Measurements from ENCODE around the gene POLR1G. TPM values are rescaled to one million over a fixed set of nuclear protein-coding genes. Genes with fewer than 3 reads are reported as not detected.

The POLR1G gene
- total RNA-seq, 1 donor from 2014 or later, result 6.9 TPM

DNA sequence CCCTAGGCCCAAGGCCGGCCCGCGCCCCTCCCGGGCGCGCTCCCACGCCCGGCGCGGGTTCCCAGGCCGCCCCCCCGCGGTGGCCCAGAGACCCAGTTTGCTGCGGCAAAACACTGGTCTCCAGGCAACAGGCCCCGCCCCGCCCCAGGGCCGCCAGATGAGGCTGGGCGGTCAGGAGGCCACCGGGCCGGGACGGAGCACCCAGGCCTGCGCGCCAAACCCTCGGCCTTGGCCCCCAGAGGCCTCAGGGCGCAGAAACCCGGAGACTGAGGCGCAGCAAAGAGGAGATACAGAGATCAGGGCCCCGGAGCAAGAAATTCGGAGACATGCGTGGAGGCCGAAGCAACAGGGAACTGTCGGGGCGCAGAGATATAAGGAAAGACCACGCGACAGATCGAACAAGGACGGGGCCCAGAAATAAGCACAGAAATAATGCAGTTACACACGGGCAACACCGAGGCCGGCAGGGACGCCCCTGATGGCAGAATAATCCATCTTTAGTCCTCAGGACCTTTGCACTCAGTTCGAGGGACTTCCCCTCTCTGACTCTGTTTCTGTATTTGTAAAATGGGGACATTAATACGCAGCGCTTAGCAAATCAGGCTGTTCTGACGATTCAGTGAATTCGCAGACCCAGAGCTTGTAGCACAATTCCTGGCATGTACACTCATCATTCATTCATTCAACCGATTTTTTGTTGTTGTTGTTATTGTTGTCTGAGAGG is 38.0 kb downstream of the POLR1G start:
- peak; percentile 90 for DNase-seq (ENCODE audit: low spot score)

DNA sequence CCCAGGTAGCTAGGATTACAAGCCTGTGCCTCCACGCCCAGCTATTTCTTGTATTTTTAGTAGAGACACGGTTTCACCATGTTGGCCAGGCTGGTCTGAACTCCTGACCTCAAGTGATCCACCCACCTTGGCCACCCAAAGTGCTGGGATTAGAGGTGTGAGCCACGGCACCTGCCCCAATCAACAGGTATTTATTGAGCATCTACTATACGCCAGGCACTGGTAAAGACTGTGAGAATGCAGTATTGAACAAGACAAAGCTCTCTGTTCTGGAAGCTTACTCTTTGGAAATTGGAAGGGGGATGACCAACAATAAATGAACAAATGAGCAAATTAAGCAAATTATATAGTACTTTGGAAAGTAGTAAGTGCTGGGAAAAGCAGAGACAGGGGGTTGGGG is 38.7 kb downstream of the POLR1G start:
- no peak for DNase-seq (ENCODE audit: low spot score)

DNA sequence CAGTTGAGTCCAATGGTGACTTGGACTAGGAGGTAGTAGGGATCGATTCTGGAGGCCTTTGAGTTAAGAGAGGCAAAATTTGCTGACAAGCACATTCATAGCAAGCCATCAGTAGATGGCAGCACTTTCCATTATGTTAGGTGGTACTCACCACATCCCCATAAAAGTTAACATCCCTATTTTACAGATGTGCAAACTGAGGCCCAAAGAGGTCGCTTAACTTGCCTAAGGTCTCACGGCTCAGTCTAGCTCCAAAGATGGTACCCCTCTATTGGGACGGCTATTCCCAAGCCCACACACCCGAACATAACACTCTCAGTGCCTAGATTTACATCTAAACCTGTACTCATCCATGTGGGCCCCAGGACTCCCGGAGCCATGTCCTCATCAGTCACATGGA is 39.9 kb downstream of the POLR1G start:
- DNase-seq (ENCODE audit: low spot score), result no peak

DNA sequence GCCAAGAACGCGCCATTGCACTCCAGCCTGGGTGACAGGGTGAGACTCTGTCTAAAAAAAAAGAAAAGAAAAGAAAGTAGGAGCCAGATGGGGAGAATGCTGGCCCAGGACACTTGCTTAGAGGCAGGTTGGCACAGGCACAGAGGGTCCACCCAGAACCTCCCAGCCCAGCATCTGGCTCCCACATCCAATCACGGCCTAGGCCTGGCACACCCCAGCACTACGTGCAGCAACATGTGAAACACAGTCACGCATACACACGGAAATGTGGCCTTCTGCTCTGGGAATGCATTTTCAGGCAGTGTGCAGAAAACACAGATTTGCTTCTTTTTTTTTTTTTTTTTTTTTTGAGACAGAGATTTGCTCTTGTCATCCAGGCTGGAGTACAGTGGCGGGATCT is 40.5 kb downstream of the POLR1G start:
- DNase-seq (ENCODE audit: low spot score), result peak; percentile 88

DNA sequence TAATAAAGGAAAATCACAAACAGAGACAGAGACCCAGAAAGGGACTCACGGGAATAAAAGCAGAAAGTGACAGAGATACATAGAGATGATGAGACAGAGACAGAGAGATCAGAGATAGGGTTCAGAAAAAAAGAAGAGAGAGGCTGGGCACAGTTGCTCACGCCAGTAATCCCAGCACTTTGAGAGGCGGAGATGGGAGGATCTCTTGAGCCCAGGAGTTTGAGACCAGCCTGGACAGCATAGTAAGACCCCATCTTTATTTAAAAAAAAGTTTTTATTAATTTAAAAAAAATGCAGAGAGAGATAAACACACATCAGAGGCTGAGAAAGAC is 41.9 kb downstream of the POLR1G start:
- DNase-seq (ENCODE audit: low spot score), result no peak

DNA sequence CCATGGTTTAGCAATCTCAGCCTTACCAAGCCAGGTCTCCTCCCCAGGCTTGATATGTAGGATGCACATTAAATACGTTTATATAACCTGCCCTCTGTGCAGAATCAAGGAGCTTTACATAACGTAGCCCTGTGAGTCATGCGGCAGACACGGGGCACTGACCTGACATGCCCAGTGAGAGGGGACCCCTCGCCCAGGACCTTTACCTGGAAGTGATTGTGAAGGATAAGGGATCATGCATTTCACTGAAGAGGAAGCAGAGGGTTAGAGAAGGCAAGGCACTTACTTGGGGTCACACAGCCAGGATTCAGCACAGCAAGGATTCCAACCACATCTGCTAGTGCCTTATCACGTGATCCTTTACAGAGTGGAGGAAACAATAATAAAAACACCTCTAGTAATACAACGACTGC is 42.4 kb downstream of the POLR1G start:
- peak; percentile 61 for DNase-seq (ENCODE audit: low spot score)

DNA sequence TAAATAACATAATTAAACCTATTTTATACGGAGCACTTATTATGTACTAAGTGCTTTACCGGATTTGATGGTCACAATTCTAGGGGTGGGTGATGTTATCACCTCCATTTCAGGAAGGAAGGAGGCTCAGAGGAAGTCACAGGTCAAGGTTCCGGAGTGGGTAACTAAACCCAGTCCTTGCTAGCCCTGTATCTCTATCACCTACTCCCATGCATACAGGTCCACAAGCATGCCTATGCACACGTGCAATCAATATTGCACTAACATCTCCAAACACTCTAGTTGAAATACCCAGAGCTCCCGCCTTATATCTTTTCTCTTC is 43.5 kb downstream of the POLR1G start:
- no peak for DNase-seq (ENCODE audit: low spot score)

DNA sequence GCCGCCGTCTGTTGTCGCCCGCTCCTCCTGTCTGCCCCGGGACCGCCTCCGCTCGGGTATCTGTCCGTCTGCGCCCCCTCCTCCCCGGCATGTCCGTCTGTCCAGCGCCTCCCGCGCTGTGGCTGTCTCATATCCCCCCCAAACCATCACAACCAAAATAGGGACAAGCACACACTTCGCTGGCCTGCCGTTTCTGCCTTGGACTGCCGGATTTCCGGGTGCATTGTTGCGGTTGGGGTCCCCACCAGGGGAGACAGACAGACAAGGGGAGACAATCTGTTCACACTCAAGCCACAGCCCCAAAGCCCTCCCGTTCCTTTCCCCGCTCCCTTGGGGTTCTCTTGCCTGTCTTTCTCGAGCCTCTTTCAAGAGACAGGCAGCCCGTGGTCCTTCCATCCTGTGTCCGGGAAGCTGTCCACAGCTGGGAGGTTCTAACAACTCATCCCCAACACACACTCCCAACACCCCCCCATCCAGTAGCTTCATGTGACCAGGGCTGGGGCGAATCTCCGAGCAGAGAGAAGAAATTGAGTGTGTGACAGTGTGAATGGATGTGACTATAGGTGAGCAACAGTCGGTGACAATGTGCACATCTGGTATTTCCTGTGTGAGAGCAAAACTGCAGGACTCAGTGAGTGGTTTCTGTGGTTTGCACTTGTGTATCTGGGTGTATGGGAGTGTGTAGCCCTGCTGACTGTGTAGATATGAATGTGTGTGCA is 44.8 kb downstream of the POLR1G start:
- DNase-seq (ENCODE audit: low spot score), result peak; percentile 59

DNA sequence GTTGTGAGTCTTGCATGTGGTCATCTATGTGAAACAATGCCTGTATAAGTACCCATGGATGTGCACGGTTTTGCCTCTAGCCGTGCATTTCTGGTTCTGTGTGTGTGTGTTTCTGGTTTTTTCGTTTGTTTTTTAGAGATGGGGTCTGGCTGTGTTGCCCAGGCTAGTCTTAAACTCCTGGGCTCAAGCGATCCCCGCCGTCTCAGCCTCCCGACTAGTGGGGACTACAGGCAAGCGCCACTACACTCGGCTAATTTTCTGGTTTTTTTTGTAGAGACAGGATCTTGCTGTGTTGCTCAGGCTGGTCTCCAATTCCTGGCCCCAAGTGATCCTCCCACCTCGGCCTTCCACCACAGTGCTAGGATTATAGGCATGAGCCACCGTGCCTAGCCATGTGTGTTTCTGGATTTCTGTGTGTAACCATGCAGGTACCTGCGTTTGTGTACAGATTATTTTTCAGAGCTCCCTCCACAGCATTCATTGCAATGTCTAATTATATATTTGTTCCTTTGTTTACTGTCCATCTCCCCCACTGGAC is 45.5 kb downstream of the POLR1G start:
- no peak for DNase-seq (ENCODE audit: low spot score)

DNA sequence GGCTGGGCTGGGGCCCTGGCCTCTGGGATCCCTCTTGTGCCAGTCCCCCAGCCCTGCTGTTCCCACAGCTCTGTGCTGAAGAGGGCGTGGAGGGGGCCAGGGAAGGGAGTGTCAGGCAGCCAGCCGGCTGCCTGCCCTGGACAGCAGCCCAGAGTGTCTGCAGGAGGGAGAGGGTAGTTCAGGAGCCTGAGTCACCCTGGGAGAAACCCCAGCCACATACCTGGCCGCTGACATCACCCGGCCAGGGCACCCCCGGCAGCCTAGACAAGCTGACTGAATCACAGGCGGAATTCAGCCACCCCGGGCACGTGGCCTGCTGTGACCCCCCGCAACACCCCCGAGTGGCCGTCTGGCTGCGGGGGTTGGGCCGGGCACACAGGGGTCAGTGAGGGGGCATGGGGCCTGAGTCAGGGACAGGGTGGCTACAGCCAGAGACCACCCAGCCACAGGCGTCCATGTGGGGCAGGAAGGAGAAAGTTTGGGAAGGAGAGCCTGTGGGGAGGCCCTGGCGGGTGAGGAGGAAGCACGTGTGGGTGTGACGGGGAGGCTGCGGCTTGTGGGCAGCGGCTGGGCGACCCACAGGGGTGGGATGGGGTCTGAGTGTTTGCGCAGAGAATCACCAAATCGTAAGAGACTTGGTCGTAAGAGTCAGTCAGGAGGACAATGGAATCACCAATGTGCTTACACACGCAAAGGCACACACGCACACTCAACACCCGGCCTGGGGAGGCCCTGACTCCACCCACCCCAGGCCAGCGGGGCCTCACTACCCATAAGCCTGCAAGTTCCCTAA is 49.5 kb downstream of the POLR1G start:
- DNase-seq (ENCODE audit: low spot score), result peak; percentile 95

DNA sequence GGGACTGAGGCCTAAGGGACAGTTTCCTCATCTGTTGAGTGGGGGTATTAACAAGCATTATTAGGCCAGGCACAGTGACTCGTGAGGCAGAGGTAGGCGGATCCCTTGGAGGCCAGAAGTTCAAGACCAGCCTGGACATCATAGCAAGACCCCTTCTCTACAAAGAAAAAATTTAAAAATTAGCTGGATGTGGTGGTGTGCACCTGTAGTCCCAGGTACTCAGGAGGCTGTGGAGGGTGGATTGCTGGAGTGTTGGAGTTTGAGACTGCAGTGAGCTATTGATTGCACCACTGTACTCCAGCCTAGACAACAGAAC is 50.0 kb downstream of the POLR1G start:
- no peak for DNase-seq (ENCODE audit: low spot score)

DNA sequence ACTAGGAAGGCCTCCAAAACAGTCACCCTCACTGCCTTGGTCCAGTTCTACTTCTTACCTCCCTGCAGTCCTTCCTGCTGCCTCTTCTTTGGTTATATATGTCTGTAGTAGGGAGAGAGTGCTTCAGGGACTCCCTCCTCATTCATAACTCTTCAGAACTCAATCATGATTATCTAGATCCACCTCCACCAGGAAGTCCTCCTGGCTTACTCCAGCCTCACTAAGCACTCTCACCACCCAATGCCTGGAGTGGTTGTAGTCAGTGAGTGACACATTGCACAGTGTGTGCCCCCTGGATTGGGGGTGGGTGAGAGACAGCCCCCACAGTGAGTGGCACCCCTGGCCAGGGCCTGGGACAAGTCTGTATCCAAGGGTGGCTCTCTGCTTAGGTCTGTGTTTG is 51.3 kb downstream of the POLR1G start:
- no peak for DNase-seq (ENCODE audit: low spot score)

Other genes starting within 250 kb of the POLR1G start
- gene NKPD1, start 245.7 kb upstream of the POLR1G start, total RNA-seq, result 0.60 TPM
- 37.7 TPM for gene TRAPPC6A, start 228.4 kb upstream of the POLR1G start, total RNA-seq
- gene BLOC1S3, start 227.9 kb upstream of the POLR1G start, total RNA-seq, result 15.0 TPM
- 7.2 TPM for gene EXOC3L2, start 161.2 kb upstream of the POLR1G start, total RNA-seq
- 32.0 TPM for gene MARK4, start 155.4 kb upstream of the POLR1G start, total RNA-seq
- gene CKM, start 83.8 kb upstream of the POLR1G start, total RNA-seq, result 2.8 TPM
- gene KLC3, start 65.9 kb upstream of the POLR1G start, total RNA-seq, result 1.3 TPM
- 26.1 TPM for gene ERCC2, start 36.1 kb upstream of the POLR1G start, total RNA-seq
- gene PPP1R13L, start 1.6 kb upstream of the POLR1G start, total RNA-seq, result 108 TPM
- 78.3 TPM for gene ERCC1, start 17.3 kb downstream of the POLR1G start, total RNA-seq
- 1.5 TPM for gene FOSB, start 61.4 kb downstream of the POLR1G start, total RNA-seq
- gene RTN2, start 90.4 kb downstream of the POLR1G start, total RNA-seq, result 5.8 TPM
- 1.4 TPM for gene PPM1N, start 91.8 kb downstream of the POLR1G start, total RNA-seq
- 90.1 TPM for gene VASP, start 100.8 kb downstream of the POLR1G start, total RNA-seq
- gene OPA3, start 178.2 kb downstream of the POLR1G start, total RNA-seq, result 21.1 TPM
- 5.1 TPM for gene GPR4, start 195.6 kb downstream of the POLR1G start, total RNA-seq
- gene EML2, start 232.8 kb downstream of the POLR1G start, total RNA-seq, result 97.7 TPM

Data from ureter (tissue), 1 donor.